ENCODE results near the gene MAGI1. TPM values are rescaled to one million over a fixed set of nuclear protein-coding genes. Genes with fewer than 3 reads are reported as not detected.

MAGI1 gene
- total RNA-seq, 1 experiment from 2014 or later, result 58.2 TPM

DNA sequence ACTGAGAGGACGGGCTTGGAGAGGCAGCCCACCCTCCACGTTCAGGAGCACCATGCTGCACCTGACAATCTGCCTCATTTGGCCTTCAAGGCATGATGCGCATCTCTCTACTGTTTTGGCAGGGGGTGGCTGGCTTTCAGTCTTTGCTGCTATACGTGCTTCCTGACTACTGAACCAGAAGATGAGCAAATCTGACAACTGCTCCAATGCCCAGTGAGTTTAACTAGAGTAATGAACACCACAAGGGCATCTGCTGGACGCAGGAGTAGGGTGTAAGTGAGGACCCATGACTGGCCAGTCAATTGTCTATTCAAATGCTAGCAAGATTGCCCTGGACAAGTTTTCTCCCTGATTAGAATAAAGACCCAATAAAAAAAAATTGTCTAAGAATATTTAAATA lies 335.7 kb downstream of the MAGI1 start:
- ChIA-PET POLR2A (no interaction called here), CTCF (no interaction called here)

DNA sequence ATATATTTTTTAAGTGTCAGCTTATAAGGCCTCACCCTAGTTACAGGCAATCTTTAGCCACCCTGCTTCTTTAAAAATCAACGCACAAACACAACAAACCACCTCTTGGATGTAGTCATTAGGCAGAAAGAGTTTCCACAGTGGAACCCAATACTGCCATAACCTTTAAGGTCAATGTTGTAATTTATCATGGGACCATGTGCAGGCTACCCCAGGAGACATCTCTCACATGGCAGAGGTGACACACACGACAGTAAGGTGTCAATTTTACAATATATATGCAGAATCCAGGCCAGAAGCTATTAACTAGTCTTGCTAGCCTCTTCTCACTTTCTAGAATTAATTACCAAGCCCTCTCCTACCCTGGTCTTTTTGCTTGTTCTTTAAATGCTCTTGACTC lies 336.5 kb downstream of the MAGI1 start:
- ChIA-PET POLR2A (no interaction called here), CTCF (interaction anchor here (1.0 kb wide), 1 partner anchor 12 kb away, joined by 3 read pairs; no protein-coding TSS in a partner anchor)
- ATAC-seq (no peak), DNase-seq (ENCODE audit: low spot score) (no peak)
- Mint-ChIP-seq H3K27me3 (ENCODE audit: low read depth) (no peaks in the 10 kb centered on the region), H3K4me3 (no peak overlapping the region), H3K27ac (no peak overlapping the region; the same call in 1 of the 2 replicates), H3K36me3 (peaks cover 5% of the 10 kb centered on the region; the same call in 1 of the 2 replicates), H3K4me1 (peaks cover 10% of the 10 kb centered on the region), H3K9me3 (peaks cover 3% of the 10 kb centered on the region)
- TF ChIP-seq GTF2I (CRISPR knock-in tag; conservative IDR thresholded peaks at IDR 0.05), result no peak
- TF ChIP-seq CREM (CRISPR knock-in tag; IDR thresholded peaks at IDR 0.05), result no peak
- TF ChIP-seq GABPB1 (CRISPR knock-in tag; IDR thresholded peaks at IDR 0.05), result no peak
- no peak for TF ChIP-seq NR3C1 (CRISPR knock-in tag; conservative IDR thresholded peaks at IDR 0.05; ENCODE audit: low read depth)

More for the DNA sequence above, 335.7 kb downstream of the MAGI1 start:
- DNase-seq (ENCODE audit: low spot score), result no peak
- Mint-ChIP-seq H3K27me3 (ENCODE audit: low read depth) (no peaks in the 10 kb centered on the region), H3K27ac (no peak overlapping the region), H3K36me3 (peaks cover 5% of the 10 kb centered on the region; the same call in 1 of the 2 replicates), H3K9me3 (peaks cover 3% of the 10 kb centered on the region), H3K4me3 (no peak overlapping the region), H3K4me1 (peaks cover 13% of the 10 kb centered on the region)
- ATAC-seq, result no peak
- TF ChIP-seq ZNF396 (CRISPR knock-in tag; IDR thresholded peaks at IDR 0.05; ENCODE audit: borderline replicate concordance), result no peak
- TF ChIP-seq, protein P1, sequence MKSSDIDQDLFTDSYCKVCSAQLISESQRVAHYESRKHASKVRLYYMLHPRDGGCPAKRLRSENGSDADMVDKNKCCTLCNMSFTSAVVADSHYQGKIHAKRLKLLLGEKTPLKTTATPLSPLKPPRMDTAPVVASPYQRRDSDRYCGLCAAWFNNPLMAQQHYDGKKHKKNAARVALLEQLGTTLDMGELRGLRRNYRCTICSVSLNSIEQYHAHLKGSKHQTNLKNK (CRISPR knock-in tag; IDR thresholded peaks at IDR 0.05), result no peak
- TF ChIP-seq NFATC4 (CRISPR knock-in tag; IDR thresholded peaks at IDR 0.05), result no peak
- TF ChIP-seq JUN (CRISPR knock-in tag; IDR thresholded peaks at IDR 0.05), result no peak
- TF ChIP-seq MYBL2 (CRISPR knock-in tag; IDR thresholded peaks at IDR 0.05), result no peak
- TF ChIP-seq, protein P2, sequence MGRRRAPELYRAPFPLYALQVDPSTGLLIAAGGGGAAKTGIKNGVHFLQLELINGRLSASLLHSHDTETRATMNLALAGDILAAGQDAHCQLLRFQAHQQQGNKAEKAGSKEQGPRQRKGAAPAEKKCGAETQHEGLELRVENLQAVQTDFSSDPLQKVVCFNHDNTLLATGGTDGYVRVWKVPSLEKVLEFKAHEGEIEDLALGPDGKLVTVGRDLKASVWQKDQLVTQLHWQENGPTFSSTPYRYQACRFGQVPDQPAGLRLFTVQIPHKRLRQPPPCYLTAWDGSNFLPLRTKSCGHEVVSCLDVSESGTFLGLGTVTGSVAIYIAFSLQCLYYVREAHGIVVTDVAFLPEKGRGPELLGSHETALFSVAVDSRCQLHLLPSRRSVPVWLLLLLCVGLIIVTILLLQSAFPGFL (CRISPR knock-in tag; IDR thresholded peaks at IDR 0.05; ENCODE audit: borderline replicate concordance), result no peak
- no peak for TF ChIP-seq SP1 (CRISPR knock-in tag; conservative IDR thresholded peaks at IDR 0.05)
- TF ChIP-seq, protein P3, sequence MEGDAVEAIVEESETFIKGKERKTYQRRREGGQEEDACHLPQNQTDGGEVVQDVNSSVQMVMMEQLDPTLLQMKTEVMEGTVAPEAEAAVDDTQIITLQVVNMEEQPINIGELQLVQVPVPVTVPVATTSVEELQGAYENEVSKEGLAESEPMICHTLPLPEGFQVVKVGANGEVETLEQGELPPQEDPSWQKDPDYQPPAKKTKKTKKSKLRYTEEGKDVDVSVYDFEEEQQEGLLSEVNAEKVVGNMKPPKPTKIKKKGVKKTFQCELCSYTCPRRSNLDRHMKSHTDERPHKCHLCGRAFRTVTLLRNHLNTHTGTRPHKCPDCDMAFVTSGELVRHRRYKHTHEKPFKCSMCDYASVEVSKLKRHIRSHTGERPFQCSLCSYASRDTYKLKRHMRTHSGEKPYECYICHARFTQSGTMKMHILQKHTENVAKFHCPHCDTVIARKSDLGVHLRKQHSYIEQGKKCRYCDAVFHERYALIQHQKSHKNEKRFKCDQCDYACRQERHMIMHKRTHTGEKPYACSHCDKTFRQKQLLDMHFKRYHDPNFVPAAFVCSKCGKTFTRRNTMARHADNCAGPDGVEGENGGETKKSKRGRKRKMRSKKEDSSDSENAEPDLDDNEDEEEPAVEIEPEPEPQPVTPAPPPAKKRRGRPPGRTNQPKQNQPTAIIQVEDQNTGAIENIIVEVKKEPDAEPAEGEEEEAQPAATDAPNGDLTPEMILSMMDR (IDR thresholded peaks at IDR 0.05), result no peak

DNA sequence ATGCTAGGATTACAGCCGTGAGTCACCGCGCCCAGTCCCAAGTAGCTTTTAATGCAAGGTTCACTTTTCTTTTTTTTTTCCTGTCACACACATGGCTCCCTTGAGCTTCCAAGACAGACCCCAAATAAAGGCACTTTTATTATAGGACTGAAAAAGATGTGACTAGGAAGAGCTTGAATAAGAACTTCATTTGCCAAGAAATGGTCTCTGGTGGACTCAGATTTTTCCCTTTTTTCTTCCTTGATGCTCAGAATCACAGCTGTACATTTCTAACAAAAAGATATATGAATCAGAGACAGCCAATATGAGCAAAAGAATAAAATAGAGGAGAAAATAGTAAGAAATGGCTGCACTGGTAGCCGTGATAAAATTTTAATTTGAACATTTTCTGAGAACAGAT lies 337.2 kb downstream of the MAGI1 start:
- no peak overlapping the region for H3K27ac Mint-ChIP-seq
- H3K36me3 Mint-ChIP-seq, result peaks cover 5% of the 10 kb centered on the region; the same call in 1 of the 2 replicates
- ATAC-seq (no peak), DNase-seq (ENCODE audit: low spot score) (no peak)
- H3K4me1 Mint-ChIP-seq, result peaks cover 10% of the 10 kb centered on the region
- POLR2A ChIA-PET, result interaction anchor here (0.6 kb wide), 1 partner anchor 149 kb away, joined by 3 read pairs; no protein-coding TSS in a partner anchor
- peaks cover 3% of the 10 kb centered on the region for H3K9me3 Mint-ChIP-seq
- no peaks in the 10 kb centered on the region for H3K27me3 Mint-ChIP-seq (ENCODE audit: low read depth)
- no peak overlapping the region for H3K4me3 Mint-ChIP-seq
- CTCF ChIA-PET, result interaction anchor here (1.0 kb wide), 2 partner anchors 50 to 132 kb away, joined by 3 to 4 read pairs; no protein-coding TSS in a partner anchor
- TF ChIP-seq, protein P3 (IDR thresholded peaks at IDR 0.05), result no peak
- no peak for TF ChIP-seq SMAD4 (CRISPR knock-in tag; IDR thresholded peaks at IDR 0.05)
- no peak for TF ChIP-seq HMGA2 (CRISPR knock-in tag; IDR thresholded peaks at IDR 0.05)
- TF ChIP-seq, protein P4, sequence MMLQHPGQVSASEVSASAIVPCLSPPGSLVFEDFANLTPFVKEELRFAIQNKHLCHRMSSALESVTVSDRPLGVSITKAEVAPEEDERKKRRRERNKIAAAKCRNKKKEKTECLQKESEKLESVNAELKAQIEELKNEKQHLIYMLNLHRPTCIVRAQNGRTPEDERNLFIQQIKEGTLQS (CRISPR knock-in tag; conservative IDR thresholded peaks at IDR 0.05), result no peak
- TF ChIP-seq, protein P5, sequence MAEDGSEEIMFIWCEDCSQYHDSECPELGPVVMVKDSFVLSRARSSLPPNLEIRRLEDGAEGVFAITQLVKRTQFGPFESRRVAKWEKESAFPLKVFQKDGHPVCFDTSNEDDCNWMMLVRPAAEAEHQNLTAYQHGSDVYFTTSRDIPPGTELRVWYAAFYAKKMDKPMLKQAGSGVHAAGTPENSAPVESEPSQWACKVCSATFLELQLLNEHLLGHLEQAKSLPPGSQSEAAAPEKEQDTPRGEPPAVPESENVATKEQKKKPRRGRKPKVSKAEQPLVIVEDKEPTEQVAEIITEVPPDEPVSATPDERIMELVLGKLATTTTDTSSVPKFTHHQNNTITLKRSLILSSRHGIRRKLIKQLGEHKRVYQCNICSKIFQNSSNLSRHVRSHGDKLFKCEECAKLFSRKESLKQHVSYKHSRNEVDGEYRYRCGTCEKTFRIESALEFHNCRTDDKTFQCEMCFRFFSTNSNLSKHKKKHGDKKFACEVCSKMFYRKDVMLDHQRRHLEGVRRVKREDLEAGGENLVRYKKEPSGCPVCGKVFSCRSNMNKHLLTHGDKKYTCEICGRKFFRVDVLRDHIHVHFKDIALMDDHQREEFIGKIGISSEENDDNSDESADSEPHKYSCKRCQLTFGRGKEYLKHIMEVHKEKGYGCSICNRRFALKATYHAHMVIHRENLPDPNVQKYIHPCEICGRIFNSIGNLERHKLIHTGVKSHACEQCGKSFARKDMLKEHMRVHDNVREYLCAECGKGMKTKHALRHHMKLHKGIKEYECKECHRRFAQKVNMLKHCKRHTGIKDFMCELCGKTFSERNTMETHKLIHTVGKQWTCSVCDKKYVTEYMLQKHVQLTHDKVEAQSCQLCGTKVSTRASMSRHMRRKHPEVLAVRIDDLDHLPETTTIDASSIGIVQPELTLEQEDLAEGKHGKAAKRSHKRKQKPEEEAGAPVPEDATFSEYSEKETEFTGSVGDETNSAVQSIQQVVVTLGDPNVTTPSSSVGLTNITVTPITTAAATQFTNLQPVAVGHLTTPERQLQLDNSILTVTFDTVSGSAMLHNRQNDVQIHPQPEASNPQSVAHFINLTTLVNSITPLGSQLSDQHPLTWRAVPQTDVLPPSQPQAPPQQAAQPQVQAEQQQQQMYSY (CRISPR knock-in tag; IDR thresholded peaks at IDR 0.05), result no peak
- no peak for TF ChIP-seq IRF2 (CRISPR knock-in tag; IDR thresholded peaks at IDR 0.05; ENCODE audit: borderline replicate concordance, low read depth)
- TF ChIP-seq, protein P2 (CRISPR knock-in tag; IDR thresholded peaks at IDR 0.05; ENCODE audit: borderline replicate concordance), result no peak
- TF ChIP-seq FOXJ3 (CRISPR knock-in tag; IDR thresholded peaks at IDR 0.05; ENCODE audit: borderline replicate concordance), result no peak
- TF ChIP-seq, protein P6, sequence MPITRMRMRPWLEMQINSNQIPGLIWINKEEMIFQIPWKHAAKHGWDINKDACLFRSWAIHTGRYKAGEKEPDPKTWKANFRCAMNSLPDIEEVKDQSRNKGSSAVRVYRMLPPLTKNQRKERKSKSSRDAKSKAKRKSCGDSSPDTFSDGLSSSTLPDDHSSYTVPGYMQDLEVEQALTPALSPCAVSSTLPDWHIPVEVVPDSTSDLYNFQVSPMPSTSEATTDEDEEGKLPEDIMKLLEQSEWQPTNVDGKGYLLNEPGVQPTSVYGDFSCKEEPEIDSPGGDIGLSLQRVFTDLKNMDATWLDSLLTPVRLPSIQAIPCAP (CRISPR knock-in tag; IDR thresholded peaks at IDR 0.05), result no peak
- TF ChIP-seq TCF7 (CRISPR knock-in tag; IDR thresholded peaks at IDR 0.05; ENCODE audit: low read depth), result no peak

All from WTC11 (cell line).